DMS53 (cell line): ENCODE data around the gene ZNF594.
"Not testable (repeated sequence)": the region's sequence is repeated elsewhere in the genome, so short reads cannot be mapped to it uniquely, and the experiment has no call there.

Experiments used
- DNase-seq: peaks from one replicate; lab custom pipeline; 2025; lab: John Stamatoyannopoulos, UW

Gene ZNF594

DNA sequence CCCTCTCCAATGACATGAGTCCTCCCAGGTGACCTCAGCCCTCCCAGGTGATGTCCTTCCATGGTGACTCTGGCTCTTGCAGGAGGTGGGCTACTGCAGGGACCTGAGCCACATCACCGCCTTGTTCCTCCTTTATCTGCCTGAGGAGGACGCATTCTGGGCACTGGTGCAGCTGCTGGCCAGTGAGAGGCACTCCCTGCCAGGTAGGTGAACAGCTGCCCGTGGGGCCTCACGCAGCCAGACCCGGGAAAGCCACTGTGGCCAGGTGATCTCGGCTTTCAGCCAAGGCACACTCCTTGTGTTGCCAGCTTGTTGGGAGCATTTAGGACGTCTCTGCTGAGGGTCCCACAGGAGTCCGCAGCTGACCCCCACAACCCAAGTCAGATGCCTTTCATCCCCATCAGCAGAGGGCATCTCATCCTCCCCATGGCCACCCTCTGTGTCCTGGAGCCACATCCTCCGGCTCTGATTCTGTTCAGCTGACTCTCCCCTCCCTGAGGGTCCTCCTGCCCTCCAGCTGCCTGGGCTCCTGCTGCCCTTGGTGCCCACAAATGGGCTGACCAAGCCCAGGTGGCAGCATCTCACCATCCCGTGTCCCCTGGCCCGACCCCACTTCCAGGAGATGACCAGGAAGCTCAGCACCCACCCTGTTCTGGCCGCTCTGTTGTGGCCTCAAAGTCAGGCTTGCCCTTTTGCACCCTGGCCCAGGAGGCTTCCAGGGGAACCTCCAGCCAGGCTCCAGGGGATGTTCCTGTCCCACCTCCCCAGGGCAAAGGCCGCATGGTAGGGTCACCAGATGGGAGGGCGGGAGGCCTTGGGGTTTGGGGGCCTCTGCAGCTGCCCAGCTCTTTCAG is 55.7 kb downstream of the ZNF594 start:
- DNase-seq, result peak; percentile 25

DNA sequence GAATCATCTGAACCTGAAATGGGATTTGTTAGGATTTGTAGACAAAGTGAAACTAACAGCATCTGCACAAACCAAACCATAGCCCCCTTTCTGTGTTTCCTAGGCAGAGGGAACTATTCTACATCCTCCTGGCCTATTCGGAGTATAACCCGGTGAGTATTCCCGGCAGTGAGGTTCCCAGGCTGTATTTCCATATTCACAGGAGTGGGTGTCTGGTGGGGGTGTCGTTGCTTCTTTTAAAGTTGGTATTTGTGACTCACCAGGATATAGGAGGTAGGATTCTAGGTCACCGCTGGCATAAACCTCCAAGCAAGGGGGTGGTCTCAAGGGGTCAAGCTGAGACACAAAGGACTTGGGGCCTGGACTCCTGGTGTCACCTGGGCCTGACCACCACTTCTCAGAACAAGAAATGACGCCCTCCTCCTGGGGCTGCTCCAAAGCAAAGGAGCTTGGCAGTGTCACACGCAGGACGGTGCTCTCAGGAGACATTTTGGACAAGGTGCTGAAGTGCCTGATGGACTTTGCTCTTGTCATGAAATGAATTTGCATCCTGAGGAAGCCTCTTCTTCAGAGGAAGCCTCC is 56.4 kb downstream of the ZNF594 start:
- not testable (repeated sequence) for DNase-seq

DNA sequence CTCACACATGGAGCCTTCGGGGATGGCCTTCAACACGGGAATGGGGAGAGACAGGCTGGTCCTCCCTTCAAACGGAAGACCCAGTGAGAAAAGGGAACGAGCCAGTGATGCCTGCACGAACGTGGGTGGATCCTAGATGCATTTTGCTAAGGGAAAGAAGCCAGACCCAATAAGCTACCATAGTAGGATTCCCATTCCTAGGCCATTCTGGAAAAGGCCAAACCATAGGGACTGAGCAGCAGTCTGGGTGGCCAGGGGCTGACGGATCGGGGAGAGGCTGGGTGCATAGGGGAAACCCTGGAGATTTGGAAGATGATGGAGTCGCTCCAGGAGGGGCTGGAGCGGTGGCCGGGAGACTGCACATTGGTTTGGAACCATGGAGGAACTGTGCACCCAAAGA is 57.1 kb downstream of the ZNF594 start:
- not testable (repeated sequence) for DNase-seq

DNA sequence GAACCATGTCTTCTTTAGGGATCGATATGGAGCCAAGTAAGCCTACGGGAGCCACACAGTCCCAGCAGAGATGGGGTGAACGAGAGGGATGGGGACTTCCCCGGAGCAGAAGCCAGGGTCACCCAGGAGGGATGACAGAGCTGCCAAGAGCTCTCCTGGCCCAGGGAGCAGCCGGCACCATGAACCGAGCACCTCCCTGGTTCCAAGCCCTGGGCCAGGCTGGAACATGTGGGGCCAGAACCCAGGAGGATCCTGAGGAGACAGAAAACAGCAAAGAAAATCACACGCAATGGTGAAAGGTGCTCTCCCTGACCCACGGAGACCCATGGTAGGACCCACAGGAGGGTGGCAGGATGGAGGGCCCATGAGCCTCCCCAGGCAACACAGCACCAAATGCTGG is 57.7 kb downstream of the ZNF594 start:
- not testable (repeated sequence) for DNase-seq

DNA sequence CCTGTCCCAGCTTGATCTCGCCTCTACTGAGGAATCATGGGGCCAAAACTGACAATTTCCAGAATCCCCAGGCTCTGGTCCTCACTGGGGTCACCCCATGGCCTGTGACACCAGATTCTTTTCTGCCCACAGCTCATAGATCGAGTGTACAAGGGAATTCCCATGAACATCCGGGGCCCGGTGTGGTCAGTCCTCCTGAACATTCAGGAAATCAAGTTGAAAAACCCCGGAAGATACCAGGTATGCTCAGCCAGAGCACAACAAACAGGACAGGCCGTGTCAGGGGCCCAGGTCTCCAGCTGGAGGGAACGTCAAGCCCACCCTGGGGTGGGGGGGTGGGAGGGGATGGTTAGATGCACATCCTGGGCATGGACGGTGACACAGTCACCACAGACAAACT is 58.4 kb downstream of the ZNF594 start:
- no peak for DNase-seq

DNA sequence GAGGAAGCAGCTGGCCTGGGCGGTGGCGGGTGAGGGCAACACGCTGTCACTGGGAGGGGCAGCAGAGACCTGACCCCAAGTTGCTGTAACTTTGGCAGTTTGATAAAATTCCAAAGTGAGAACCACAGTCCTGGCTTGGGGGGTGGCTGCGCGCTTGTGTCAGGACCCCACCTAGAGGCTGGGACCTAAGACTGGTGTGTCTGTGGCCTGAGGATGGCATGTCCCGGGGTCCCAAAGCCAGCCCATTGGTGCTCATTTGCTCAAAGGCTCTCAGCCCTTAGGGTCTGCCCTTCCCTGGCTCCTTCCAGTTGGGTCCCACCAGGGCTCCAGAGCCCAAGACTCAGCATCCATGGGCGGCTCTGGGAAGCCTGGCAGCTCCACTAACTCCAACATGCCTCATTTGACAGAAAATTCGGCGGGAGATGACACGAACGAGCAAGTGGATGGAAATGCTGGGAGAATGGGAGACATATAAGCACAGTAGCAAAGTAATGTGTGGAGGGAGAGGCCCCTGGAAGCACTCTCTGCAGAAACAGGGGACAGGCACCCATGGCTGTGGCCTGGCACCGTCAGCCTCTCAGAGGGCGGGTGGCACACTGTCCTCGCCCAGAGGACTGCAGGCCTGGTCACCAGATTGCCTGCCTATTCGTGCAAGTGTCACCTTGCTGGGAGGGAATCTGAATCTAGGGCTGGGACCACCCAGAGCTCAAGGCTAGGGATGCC is 59.0 kb downstream of the ZNF594 start:
- DNase-seq, result not testable (repeated sequence)

DNA sequence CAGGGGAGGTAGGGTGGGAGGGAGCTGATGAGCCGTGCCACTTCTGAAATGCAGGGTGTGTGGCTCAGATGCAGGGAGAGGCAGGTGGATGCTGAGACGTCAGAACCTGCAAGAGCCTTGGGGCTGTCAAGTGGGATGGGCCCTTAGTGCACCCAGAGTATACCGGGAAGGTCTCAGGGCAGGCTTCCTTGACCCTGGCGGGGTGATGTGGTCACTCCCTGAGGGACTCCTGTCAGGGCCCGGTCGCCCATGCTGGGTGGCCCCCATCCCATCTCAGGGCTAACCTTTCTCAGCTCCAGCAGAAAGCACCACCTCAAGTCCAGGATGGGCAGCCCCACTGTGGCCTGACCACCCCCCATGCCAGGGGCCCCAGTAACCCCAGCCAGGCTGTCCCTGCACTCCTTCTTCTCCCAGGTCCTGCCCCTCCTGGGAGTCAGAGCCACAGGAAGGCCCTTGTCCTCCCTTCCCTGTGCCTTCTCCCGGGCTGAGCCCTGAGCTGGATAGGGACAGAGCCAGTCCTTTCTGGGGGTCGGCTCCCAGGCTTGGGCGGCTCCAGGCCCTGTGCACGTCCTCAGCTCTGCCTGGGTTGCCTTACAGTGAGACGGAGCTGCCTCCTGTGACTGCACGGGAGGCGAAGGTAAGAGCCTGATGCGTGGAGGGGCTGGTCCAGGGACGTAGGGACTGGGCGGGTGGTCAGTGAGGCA is 59.7 kb downstream of the ZNF594 start:
- DNase-seq, result not testable (repeated sequence)

DNA sequence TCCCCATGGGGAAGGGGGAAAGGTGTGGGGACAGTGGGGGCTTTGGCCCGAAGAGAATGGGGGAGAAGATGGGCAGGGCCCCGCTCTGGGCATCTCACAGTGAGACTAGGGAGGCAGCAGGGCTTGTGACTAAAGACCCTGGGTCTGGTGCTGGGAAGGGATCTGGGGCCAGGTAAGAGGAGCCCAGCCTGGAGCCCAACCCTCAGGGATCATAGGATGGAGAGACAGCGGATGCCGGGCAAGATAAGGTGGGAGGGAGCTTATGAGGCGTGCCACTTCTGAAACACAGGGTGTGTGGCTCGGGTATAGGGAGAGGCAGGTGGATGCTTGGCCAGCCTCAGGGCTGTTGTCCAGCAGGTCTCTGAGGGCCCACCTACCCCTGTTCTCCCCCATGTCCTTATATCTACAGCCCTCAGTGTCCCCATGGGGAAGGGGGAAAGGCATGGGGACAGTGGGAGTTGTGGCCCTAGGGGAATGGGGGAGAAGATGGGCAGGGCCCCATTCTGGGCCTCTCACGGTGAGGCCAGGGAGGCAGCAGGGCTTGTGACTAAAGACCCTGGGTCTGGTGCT is 60.4 kb downstream of the ZNF594 start:
- DNase-seq, result no peak

DNA sequence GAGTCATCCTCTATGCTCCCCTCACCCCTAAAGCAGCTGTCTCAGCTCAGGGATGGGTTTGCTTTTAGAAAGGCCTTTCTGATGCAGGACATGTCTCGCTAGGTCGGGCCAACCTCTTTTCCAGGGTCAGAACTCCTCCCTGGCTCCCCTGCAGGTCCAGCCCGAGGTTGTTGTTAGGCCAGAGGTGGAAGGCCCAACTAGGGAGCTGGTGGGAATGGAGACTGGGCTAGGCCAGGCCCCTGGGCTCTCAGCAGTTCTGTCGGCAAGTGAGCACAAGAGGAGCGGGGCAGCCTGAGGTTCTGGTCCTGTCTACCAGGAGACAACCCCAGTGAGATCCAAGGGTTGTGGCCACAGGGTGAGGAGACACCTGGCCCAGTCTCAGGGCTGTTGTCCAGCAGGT is 61.0 kb downstream of the ZNF594 start:
- DNase-seq, result not testable (repeated sequence)

DNA sequence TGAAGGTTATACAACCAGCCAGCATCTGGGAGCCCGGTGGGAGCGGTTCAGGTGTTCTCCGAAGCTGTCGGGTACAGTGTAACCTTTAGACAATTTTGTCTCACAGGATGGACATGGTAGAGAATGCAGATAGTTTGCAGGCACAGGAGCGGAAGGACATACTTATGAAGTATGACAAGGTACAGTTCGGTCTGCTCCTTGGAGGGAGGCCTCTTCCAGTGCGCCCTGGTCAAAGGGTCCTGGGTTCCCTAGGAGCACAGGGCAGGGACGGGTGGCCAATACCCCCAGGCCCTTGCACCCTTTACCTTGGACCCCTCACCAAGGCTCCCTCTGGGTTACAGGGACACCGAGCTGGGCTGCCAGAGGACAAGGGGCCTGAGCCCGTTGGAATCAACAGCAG is 61.4 kb downstream of the ZNF594 start:
- not testable (repeated sequence) for DNase-seq

DNA sequence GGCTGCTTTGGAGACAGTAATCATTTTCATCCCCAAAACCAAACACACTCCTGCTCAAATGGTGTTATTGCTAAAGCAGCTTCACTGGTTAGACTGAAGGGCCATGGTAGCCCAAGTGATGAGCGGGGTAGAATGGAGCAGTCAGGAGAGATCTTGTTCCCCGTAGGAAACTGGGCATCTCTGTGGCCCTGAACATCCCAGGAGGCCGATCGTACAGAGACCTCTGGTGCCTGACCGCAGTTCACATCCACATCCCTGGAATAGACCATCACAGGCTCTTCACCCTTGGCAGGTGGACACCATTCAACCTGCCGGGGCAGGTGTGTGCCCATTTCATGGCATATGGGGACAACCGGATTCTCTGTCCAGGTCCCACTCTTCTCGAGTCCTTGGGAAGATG is 61.9 kb downstream of the ZNF594 start:
- not testable (repeated sequence) for DNase-seq
